SK-N-SH treated with all-trans-retinoic acid at 6 μM for 48 hours (cell line): Measurements from ENCODE around the gene KCNMB2.

Experiments
- ZFP30 ChIP-seq: fragments of 450-650 bp; formaldehyde crosslinking; IDR thresholded peaks from 2 replicates; pipeline ENCODE4 v1.5.0; 2022; ENCODE audit warnings: mild to moderate bottlenecking, moderate library complexity
- ZNF565 ChIP-seq: fragments of 450-650 bp; formaldehyde crosslinking; conservative IDR thresholded peaks from 2 replicates; pipeline ENCODE4 v1.5.0; 2020; ENCODE audit warnings: low read depth, mild to moderate bottlenecking, moderate library complexity
- TF ChIP-seq, protein P1 (sequence below): fragments of 250-450 bp; sonication (Bioruptor Pico); IDR thresholded peaks from 2 replicates; pipeline ENCODE4 v1.8.0; 2020; ENCODE audit warnings: mild to moderate bottlenecking, moderate library complexity, borderline replicate concordance

DNA sequence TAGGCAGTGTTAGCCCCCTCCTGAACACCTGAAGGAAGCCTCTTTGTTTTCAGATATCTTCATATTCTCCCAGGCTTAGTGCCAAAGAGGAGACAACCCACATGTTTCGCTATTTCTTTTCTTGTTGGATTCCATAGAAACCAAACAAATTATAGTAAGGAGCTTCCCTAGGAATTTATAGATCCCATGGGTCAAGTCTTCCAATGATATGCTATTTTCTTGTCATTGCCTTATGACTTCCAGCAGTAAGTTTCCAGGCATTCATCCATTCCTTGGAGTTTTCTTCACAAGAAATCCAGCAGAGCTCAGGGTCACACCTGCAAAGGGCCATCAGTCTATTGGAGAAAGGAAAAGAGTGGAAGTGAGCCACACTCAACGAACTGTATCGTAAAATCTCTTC, 9.9 kb upstream of the KCNMB2 start:
- no peak for TF ChIP-seq ZNF565 (CRISPR knock-in tag)
- no peak for TF ChIP-seq ZFP30
- TF ChIP-seq, protein P1, sequence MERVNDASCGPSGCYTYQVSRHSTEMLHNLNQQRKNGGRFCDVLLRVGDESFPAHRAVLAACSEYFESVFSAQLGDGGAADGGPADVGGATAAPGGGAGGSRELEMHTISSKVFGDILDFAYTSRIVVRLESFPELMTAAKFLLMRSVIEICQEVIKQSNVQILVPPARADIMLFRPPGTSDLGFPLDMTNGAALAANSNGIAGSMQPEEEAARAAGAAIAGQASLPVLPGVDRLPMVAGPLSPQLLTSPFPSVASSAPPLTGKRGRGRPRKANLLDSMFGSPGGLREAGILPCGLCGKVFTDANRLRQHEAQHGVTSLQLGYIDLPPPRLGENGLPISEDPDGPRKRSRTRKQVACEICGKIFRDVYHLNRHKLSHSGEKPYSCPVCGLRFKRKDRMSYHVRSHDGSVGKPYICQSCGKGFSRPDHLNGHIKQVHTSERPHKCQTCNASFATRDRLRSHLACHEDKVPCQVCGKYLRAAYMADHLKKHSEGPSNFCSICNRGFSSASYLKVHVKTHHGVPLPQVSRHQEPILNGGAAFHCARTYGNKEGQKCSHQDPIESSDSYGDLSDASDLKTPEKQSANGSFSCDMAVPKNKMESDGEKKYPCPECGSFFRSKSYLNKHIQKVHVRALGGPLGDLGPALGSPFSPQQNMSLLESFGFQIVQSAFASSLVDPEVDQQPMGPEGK (CRISPR knock-in tag): no peak
